Muscle of back (tissue), 11 donors: ENCODE measurements around the gene NGLY1. TPM values are rescaled to one million over a fixed set of nuclear protein-coding genes. Genes with fewer than 3 reads are reported as not detected.

Source experiments
- DNase-seq, 3 donors: peaks; one replicate each; pipeline versions ENCODE4 v3.0.0 to v3.0.0-alpha.2; 2013
- polyA plus RNA-seq, 10 donors: library from polyadenylated mRNA; unstranded; fragments of 120-200 nt; gene quantifications; one replicate each; pipeline ENCODE4 v1.2.1, GENCODE V29; 2013; ENCODE audit not compliant: insufficient read length in 10 of 10

NGLY1 gene
- polyA plus RNA-seq, 10 donors: 28.4 to 41.3 (median 35.5) TPM

DNA sequence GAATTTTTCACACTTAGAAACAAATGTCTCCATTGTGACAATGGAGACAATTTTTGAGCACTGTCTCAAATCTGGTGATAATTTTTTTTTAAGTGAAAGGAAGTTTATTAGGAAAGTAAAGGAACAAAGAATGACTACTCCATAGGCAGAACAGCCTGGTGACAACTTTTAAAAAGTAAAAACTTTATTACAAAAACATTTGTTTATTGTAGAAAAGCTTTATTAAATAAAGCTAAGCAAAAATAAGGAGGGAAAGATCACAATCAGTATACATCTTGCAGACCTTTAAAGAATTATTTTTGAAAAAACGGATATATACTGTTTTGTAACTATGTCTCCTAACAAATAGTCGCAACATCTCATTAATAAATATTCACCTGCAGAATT, 6.0 kb upstream of the NGLY1 start:
- DNase-seq: no peak

DNA sequence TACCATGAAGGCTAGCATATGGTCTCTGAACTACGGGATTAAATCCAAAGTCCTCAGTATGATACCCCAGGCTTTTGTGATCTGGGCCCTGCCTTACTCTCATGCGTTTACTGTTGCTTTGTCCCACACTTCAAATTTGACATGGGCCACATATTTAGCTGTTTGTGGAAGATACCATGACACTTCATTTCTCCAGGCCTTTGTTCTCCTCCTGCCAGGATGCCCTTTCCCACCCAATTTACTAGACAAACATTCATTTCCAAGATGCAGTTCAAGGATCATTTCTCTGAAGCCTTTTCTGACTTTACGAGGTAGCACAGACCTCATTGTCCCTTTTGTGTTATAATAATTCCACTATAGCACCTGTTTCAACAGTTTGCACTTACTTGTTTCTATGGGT, 4.4 kb upstream of the NGLY1 start:
- no peak for DNase-seq

- DNase-seq: no peak
Measured at GRCh38 chr3:25785826-25786225, 2.6 kb upstream of the NGLY1 start.

DNA sequence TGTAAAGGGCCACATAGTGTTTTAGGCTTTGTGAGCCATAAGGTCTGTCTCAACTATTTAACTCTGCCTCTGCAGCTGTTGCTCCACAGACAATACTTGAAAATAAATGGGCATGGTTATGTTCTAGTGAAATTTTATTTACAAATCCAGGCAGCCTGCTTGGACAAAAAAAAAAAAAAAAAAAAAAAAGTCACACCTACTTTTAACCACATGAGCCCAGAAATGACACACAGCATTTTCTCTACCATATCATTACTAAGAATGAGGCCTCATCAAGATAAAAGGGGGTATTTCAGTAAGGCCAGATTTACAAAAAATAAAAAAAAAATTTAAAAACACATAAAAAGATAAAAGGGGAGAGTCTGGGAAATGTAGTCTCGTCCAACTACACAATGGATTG, 1.7 kb upstream of the NGLY1 start:
- DNase-seq: no peak

DNA sequence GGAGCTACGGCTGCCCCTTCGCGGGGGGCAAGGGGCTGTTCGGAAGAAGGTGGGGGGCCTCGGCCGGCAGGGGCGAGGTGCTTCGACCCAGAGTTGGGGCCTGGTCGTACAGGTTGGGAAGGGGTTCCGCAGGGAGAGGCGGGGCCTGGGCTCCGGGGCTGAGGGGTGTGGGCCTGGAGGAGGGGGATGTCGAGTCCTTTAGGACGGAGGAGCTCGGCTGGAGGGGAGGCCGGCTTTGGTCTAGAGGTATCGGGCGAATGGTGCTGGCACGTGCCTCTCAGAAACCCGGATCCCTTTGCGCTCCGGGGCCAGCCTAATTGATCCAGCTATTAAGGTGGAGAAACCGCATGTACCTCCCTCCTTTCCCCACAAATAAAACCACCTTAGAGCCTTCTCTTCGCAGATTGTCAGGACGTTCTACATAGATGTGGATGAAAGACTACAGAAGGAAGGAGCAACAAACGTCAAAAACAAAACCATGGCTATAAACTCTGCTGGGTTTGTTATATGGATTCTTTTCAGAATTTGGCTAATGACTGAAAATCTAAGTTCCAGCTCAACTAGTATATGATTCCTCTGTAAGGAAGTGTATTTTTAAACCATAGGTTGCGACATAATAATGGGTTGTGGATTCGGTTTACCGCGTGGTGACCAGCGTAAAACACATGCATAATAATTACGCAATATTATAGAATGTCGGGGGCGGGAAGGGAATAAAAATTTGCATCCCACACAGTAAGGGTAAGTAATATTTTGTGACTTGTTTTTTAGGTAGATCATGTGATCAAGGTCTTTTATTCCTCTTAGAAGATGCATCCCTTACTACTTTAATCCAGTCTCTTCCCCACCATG, 644 bp upstream of the NGLY1 start:
- peak; percentile 30 to 85 (median 58) for DNase-seq

DNA sequence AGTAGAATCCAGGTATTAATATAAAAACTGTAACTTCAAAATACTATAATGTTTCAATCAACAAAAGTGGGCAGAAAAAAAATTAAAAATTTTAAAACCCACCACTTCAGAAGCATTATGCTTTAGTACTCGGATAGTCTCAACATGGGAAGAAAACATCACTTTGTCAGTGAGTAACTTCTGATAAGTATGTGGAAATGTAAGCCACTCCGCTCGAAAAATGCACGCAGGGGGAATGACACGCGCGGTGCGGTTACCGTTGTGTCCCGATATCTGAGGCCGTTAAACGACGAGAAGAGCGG, 656 bp downstream of the NGLY1 start:
- no peak for DNase-seq

GRCh38 chr3:25781758-25782594, 1.3 kb downstream of the NGLY1 start:
- DNase-seq: no peak

- DNase-seq: no peak
Measured at GRCh38 chr3:25781145-25781757, 2.0 kb downstream of the NGLY1 start.

- DNase-seq: no peak
Measured at GRCh38 chr3:25780618-25781017, 2.6 kb downstream of the NGLY1 start.

DNA sequence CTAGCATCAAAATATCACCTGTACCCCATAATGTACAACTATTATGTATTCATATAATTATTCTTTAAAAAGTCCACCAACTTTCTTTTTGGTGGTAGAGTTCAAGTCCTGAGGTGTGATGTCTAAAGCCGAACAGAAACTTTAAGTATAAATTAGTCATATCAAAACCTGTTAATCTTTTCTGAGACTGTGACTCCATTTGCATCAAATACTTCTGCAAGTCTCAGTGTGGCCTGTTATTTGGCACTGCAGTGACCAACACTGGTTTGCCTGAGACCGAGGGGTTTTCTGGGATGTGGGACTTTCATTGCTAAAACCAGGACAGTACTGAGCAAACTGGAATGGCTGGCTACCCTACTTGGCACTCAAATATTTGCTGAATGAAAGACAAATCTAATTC, 7.3 kb downstream of the NGLY1 start:
- DNase-seq: no peak

DNA sequence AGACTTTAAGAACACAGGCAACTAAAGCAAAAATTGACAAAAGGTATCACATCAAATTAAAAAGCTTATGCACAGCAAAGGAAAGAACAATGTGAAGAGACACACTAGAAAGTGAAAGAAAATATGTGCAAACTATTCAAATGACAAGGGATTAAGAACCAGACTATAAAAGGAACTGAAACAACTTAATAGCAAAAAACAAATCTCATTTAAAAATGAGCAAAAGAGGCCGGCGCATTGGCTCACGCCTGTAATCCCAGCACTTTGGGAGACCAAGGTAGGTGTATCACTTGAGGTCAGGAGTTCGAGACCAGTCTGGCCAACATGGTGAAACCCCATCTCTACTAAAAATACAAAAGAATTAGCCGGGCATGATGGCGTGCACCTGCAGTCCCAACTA, 14.4 kb downstream of the NGLY1 start:
- DNase-seq: no peak

DNA sequence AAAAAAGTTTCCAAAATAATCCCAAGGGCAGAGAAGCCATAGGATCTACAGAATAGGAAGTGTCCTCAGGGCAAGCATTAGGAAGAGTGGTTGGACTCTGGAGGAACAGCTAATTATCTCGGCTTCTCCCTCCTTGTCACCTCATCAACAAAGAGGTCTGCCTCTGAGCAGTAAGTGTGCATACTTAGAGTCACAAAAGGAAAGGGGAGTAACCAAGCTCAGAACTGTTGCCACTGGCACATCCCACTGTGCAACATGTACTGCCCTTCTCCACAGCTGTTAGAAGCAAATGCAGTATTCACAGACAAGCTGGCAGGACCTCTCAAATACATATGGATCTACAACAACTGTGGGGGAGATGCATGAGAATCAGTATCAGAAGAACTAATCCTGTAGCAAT, 31.5 kb downstream of the NGLY1 start:
- DNase-seq: peak in 1 of 3 donors; percentile 4

DNA sequence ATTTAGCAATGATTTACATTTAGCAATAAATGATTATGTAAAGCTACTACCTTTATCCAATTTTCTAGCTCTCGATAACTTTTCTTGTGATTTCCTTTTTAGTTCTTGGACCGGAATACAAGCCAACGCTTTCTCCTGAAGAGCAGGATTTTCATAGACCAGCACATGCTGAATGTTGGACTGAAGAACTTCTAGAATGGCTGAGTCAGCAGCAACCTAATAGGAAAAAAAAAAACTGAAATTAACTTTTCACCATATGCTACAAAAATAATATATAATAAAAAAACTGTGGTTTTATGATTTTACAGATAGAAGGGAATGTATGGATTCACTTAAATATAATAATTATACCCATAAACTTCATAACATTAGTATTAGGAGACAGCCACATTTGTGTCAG, 32.2 kb downstream of the NGLY1 start:
- DNase-seq: no peak

DNA sequence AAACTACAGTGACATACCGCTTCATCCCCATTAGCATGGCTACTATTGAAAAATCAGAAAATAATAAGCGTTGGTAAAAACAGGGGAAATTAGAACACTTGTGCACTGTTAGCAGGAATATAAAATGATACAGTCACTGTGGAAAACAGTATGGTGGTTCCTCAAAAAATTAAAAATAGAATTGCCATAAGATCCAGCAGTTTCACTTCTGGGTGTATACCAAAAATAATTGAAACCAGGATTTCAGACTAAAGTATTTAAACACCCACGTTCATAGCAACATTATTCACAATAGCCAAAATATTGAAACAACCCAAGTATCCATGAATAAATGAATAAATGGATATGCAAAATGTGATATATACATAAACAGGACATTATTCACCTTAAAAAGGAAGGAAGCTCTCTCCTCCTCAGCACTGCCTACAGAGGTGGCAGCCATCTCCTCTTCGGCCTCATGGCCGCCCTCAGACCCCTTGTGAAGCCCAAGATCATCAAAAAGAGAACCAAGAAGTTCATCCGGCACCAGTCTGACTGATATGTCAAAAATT, 34.1 kb downstream of the NGLY1 start:
- no peak for DNase-seq

- no peak for DNase-seq
Measured at GRCh38 chr3:25748189-25748588, 35.1 kb downstream of the NGLY1 start.

- no peak for DNase-seq
Measured at GRCh38 chr3:25747033-25747432, 36.2 kb downstream of the NGLY1 start.

- DNase-seq: no peak
Measured at GRCh38 chr3:25744470-25744869, 38.8 kb downstream of the NGLY1 start.

- no peak for DNase-seq
Measured at GRCh38 chr3:25728101-25728500, 55.1 kb downstream of the NGLY1 start.

GRCh38 chr3:25727316-25727715, 55.9 kb downstream of the NGLY1 start:
- DNase-seq: no peak

DNA sequence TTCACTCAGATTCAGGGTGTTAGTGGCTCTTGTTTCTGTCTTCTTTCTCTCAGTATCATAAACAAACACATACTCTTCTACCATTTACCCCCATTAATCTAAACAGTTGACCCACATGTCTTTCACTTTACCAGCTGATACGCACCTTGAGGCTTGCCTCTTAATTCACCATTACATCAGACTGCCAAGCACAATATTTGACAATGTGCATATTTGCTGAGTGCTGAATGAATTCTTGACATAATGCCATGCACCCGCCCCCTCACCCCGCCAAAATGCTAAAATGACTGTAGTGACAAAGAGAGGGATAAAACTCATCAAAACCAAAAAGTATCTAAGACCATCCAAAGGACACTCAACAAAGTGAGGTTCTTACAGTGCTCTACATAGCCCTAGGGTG, 57.4 kb downstream of the NGLY1 start:
- no peak for DNase-seq

DNA sequence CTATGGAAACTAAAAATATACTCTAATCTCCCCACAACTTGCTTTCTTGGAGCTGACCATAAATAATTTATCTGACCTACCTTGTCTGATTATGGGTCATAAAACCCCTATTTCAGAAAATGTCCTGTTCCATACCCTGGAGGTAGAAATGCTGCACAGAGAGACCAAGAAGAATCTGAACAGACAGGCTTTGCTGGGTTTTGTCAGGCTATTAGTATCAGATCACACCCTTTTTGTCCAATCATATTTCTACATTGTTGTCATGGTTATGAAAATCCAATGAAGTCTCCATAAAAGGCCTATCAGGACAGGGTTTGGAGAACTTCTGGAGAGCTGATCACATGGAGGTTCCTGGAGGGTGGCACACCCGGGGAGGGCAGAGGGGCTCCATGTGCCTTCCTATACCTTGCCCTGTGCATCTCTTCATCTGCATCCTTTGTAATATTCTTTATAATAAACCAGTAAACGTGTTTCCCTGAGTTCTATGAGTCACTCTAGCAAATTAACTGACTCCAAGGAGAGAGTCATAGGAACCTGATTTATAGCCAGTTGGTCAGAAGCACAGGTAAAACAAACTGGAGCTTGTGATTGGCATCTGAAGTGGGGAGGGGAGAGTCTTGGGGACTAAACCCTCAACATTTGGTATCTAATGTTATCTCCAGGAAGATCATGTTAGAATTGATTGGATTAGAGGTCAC, 58.1 kb downstream of the NGLY1 start:
- DNase-seq: no peak

DNA sequence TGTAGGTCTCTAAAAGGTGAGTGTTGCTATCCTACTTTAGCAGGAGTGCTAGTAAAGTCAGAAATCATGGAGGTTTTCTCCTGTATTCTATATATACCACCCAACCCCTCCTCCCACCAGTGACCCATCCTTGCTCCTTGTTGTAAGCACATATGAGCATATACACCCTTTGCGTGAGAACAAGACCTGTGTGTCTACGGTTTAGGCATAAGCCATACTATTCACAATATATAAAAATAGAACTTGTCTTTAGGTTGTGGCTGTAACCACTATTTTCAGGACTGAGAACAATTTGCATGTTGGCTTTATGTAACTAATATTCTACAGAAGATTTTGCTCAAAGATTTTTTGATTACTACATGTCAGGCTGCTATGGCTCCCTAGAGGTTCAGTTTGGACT, 59.4 kb downstream of the NGLY1 start:
- no peak for DNase-seq
